Adrenal gland (tissue), 5 donors: Measurements from ENCODE around the gene NLRC3.

ENCODE experiments used
- POLR2A ChIP-seq, 2 donors: fragments of 450-650 bp; IDR thresholded peaks; one replicate each; pipeline ENCODE4 v1.6.1; 2017; ENCODE audit warnings: antibody characterized with exemption in 2 of 2, mild to moderate bottlenecking in 2 of 2, moderate library complexity in 1 of 2
- TF ChIP-seq, protein P1 (sequence below), 6 experiments: fragments of 450-650 bp in 4 of 6; fragments of 200-600 bp in 2 of 6; sonication (generic) in 1 of 6; IDR thresholded peaks; 1 replicate in 5 of 6; 2 replicates in 1 of 6; pipeline versions ENCODE4 v1.5.1 to v1.8.0; 2016 to 2021; ENCODE audit warnings: antibody characterized with exemption in 6 of 6, mild to moderate bottlenecking in 2 of 6, moderate library complexity in 1 of 6
- donor health status: DM: no; HTN: no; CAD: no.

DNA sequence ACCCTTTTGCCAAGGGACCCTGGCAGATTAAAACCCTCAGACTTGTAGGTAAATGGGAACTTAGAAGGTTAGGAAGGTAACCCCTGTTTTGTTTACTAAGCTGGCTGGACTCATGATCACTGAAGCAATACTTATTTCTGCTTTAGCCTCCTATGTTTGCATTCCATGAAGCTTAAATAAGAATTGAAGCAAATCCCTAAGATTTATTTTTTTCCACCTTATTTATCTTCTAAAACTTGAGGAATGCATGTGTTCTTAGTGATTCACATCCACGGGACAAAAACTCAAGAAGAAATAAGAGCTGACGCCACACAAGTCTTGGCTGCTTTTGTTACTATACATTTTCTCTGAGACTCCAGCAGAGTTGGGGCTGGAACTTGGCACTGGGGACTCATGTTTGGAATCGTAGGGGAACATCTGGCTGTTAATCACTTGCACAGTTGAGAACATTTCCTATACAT, 40.9 kb downstream of the NLRC3 start:
- TF ChIP-seq POLR2A (IDR thresholded peaks at IDR 0.05) = no peak
- TF ChIP-seq, protein P1, sequence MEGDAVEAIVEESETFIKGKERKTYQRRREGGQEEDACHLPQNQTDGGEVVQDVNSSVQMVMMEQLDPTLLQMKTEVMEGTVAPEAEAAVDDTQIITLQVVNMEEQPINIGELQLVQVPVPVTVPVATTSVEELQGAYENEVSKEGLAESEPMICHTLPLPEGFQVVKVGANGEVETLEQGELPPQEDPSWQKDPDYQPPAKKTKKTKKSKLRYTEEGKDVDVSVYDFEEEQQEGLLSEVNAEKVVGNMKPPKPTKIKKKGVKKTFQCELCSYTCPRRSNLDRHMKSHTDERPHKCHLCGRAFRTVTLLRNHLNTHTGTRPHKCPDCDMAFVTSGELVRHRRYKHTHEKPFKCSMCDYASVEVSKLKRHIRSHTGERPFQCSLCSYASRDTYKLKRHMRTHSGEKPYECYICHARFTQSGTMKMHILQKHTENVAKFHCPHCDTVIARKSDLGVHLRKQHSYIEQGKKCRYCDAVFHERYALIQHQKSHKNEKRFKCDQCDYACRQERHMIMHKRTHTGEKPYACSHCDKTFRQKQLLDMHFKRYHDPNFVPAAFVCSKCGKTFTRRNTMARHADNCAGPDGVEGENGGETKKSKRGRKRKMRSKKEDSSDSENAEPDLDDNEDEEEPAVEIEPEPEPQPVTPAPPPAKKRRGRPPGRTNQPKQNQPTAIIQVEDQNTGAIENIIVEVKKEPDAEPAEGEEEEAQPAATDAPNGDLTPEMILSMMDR (IDR thresholded peaks at IDR 0.05) = no peak
